Measurements from ENCODE around the gene CFAP43. TPM values are rescaled to one million over a fixed set of nuclear protein-coding genes. Genes with fewer than 3 reads are reported as not detected.

Gene CFAP43
- total and polyA plus RNA-seq, 9 of the 15 experiments (the other 6 are each of a cell fraction or from before 2014, with no cell fraction given), result 0.07 to 0.86 (median 0.11) TPM; not detected in 1

- no peak for TF ChIP-seq GTF3C2 (IDR thresholded peaks at IDR 0.05; ENCODE audit: borderline replicate concordance, extremely low read depth, insufficient read length)
- TF ChIP-seq ZNF561 (CRISPR knock-in tag; conservative IDR thresholded peaks at IDR 0.05), result no peak
- peak; percentile 96 for TF ChIP-seq RFX1 (IDR thresholded peaks at IDR 0.05)
- TF ChIP-seq, protein P1, sequence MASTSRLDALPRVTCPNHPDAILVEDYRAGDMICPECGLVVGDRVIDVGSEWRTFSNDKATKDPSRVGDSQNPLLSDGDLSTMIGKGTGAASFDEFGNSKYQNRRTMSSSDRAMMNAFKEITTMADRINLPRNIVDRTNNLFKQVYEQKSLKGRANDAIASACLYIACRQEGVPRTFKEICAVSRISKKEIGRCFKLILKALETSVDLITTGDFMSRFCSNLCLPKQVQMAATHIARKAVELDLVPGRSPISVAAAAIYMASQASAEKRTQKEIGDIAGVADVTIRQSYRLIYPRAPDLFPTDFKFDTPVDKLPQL (IDR thresholded peaks at IDR 0.05; ENCODE audit: extremely low read depth, insufficient read length), result no peak
- peak; percentile 45 for TF ChIP-seq C11orf30 (IDR thresholded peaks at IDR 0.05; ENCODE audit: low read depth)
- no peak for TF ChIP-seq CHAMP1 (IDR thresholded peaks at IDR 0.05)
- TF ChIP-seq, protein P2, sequence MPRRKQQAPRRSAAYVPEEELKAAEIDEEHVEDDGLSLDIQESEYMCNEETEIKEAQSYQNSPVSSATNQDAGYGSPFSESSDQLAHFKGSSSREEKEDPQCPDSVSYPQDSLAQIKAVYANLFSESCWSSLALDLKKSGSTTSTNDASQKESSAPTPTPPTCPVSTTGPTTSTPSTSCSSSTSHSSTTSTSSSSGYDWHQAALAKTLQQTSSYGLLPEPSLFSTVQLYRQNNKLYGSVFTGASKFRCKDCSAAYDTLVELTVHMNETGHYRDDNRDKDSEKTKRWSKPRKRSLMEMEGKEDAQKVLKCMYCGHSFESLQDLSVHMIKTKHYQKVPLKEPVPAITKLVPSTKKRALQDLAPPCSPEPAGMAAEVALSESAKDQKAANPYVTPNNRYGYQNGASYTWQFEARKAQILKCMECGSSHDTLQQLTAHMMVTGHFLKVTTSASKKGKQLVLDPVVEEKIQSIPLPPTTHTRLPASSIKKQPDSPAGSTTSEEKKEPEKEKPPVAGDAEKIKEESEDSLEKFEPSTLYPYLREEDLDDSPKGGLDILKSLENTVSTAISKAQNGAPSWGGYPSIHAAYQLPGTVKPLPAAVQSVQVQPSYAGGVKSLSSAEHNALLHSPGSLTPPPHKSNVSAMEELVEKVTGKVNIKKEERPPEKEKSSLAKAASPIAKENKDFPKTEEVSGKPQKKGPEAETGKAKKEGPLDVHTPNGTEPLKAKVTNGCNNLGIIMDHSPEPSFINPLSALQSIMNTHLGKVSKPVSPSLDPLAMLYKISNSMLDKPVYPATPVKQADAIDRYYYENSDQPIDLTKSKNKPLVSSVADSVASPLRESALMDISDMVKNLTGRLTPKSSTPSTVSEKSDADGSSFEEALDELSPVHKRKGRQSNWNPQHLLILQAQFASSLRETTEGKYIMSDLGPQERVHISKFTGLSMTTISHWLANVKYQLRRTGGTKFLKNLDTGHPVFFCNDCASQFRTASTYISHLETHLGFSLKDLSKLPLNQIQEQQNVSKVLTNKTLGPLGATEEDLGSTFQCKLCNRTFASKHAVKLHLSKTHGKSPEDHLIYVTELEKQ (CRISPR knock-in tag; IDR thresholded peaks at IDR 0.05), result no peak
- TF ChIP-seq XRCC5 (IDR thresholded peaks at IDR 0.05; ENCODE audit: low read depth, low read length), result no peak
- TF ChIP-seq YBX1 (IDR thresholded peaks at IDR 0.05), result no peak
- TF ChIP-seq ELK3 (CRISPR knock-in tag; IDR thresholded peaks at IDR 0.05), result no peak
- no peak for TF ChIP-seq SIRT6 (IDR thresholded peaks at IDR 0.05; ENCODE audit: low read depth, low read length)
- TF ChIP-seq GTF2A2 (tag; IDR thresholded peaks at IDR 0.05), result no peak
- TF ChIP-seq GTF2E2 (tag; IDR thresholded peaks at IDR 0.05), result no peak
- no peak for TF ChIP-seq STAT5A (IDR thresholded peaks at IDR 0.05; ENCODE audit: borderline replicate concordance, low read length)
Observed at GRCh38 chr10:104231784-104232612, at the start of gene CFAP43 (continued).
